ENCODE data around the gene GON4L. TPM values are rescaled to one million over a fixed set of nuclear protein-coding genes. Genes with fewer than 3 reads are reported as not detected.
"Not testable (repeated sequence)": the region's sequence is repeated elsewhere in the genome, so short reads cannot be mapped to it uniquely, and the experiment has no call there.

Gene GON4L
- polyA plus RNA-seq, 4 donors: 39.1 to 48.6 (median 44.8) TPM

- no peak for DNase-seq (ENCODE audit: low read depth in 4 of 4, low spot score in 3 of 4)
Measured at GRCh38 chr1:155703216-155703615, 153.8 kb downstream of the GON4L start.

- DNase-seq (ENCODE audit: low read depth in 4 of 4, low spot score in 3 of 4): not testable (repeated sequence)
Measured at GRCh38 chr1:155701675-155702074, 155.3 kb downstream of the GON4L start.

Other genes starting within 250 kb of the GON4L start
- gene MSTO1, start 247.0 kb downstream of the GON4L start, polyA plus RNA-seq (ENCODE audit: insufficient read length in 4 of 4): 10 to 100 TPM; 50.0 to 61.7 (median 54.4) TPM
- 10 to 100 TPM; 66.1 to 85.3 (median 73.1) TPM for gene YY1AP1, start 168.4 kb downstream of the GON4L start, polyA plus RNA-seq (ENCODE audit: insufficient read length in 4 of 4)
- 100 to 1,000 TPM; 103 to 120 (median 113) TPM for gene DAP3, start 168.1 kb downstream of the GON4L start, polyA plus RNA-seq (ENCODE audit: insufficient read length in 4 of 4)
- gene SYT11, start 2.4 kb upstream of the GON4L start, polyA plus RNA-seq (ENCODE audit: insufficient read length in 4 of 4): 10 to 100 TPM; 20.6 to 24.2 (median 21.9) TPM
- 10 to 100 TPM; 45.4 to 52.7 (median 49.2) TPM for gene RIT1, start 54.1 kb upstream of the GON4L start, polyA plus RNA-seq (ENCODE audit: insufficient read length in 4 of 4)
- 10 to 100 TPM; 48.7 to 61.0 (median 50.7) TPM for gene KHDC4, start 77.2 kb upstream of the GON4L start, polyA plus RNA-seq (ENCODE audit: insufficient read length in 4 of 4)
- gene RXFP4, start 84.4 kb upstream of the GON4L start, polyA plus RNA-seq (ENCODE audit: insufficient read length in 4 of 4): under 1 TPM; 0.21 to 0.32 (median 0.23) TPM
- 10 to 100 TPM; 75.9 to 86.8 (median 80.2) TPM for gene ARHGEF2, start 121.3 kb upstream of the GON4L start, polyA plus RNA-seq (ENCODE audit: insufficient read length in 4 of 4)
- 100 to 1,000 TPM; 388 to 421 (median 420) TPM for gene SSR2, start 163.7 kb upstream of the GON4L start, polyA plus RNA-seq (ENCODE audit: insufficient read length in 4 of 4)
- 10 to 100 TPM; 48.6 to 56.0 (median 52.2) TPM for gene UBQLN4, start 196.6 kb upstream of the GON4L start, polyA plus RNA-seq (ENCODE audit: insufficient read length in 4 of 4)
- gene LAMTOR2, start 197.6 kb upstream of the GON4L start, polyA plus RNA-seq (ENCODE audit: insufficient read length in 4 of 4): 10 to 100 TPM; 50.1 to 69.4 (median 54.7) TPM
- gene RAB25, start 203.9 kb upstream of the GON4L start, polyA plus RNA-seq (ENCODE audit: insufficient read length in 4 of 4): 10 to 100 TPM; 51.6 to 65.8 (median 57.7) TPM
- 10 to 100 TPM; 42.9 to 50.2 (median 46.4) TPM for gene MEX3A, start 225.3 kb upstream of the GON4L start, polyA plus RNA-seq (ENCODE audit: insufficient read length in 4 of 4)